HEK293 (cell line): ENCODE measurements around the gene PLCXD1.

ENCODE experiments used
- ATF2 ChIP-seq: fragments of 450-650 bp; formaldehyde crosslinking; IDR thresholded peaks from 2 replicates; pipeline ENCODE4 v1.5.1; 2016; ENCODE audit warnings: missing biosample characterization, missing genetic modification characterization, low read depth
- BCL11B ChIP-seq: fragments of 450-650 bp; formaldehyde crosslinking; IDR thresholded peaks from 2 replicates; pipeline ENCODE4 v1.5.1; 2016; ENCODE audit warnings: low read depth, missing biosample characterization, missing genetic modification characterization
- FEZF1 ChIP-seq: fragments of 450-650 bp; formaldehyde crosslinking; IDR thresholded peaks from 2 replicates; pipeline ENCODE4 v1.5.1; 2016; ENCODE audit warnings: missing biosample characterization, missing genetic modification characterization
- GLI4 ChIP-seq: fragments of 450-650 bp; formaldehyde crosslinking; IDR thresholded peaks from 2 replicates; pipeline ENCODE4 v1.5.1; 2016; ENCODE audit warnings: missing biosample characterization, missing genetic modification characterization
- GLIS2 ChIP-seq: fragments of 450-650 bp; formaldehyde crosslinking; IDR thresholded peaks from 2 replicates; pipeline ENCODE4 v1.5.1; 2016; ENCODE audit warnings: missing biosample characterization, missing genetic modification characterization
- HOXA7 ChIP-seq: sonication (generic); formaldehyde crosslinking; IDR thresholded peaks from 2 replicates; pipeline ENCODE4 v1.8.1; 2022; ENCODE audit warnings: missing genetic modification reagents, borderline replicate concordance
- MEIS1 ChIP-seq: sonication (generic); formaldehyde crosslinking; IDR thresholded peaks from 2 replicates; pipeline ENCODE4 v1.8.1; 2022; ENCODE audit warnings: missing genetic modification reagents, mild to moderate bottlenecking, borderline replicate concordance
- MYNN ChIP-seq: fragments of 450-650 bp; formaldehyde crosslinking; IDR thresholded peaks from 2 replicates; pipeline ENCODE4 v1.5.1; 2016; ENCODE audit warnings: missing biosample characterization, missing genetic modification characterization, borderline replicate concordance
- PBX3 ChIP-seq: sonication (generic); formaldehyde crosslinking; IDR thresholded peaks from 2 replicates; pipeline ENCODE4 v1.8.1; 2022; ENCODE audit warnings: mild to moderate bottlenecking, moderate library complexity, missing genetic modification reagents
- PRDM10 ChIP-seq: fragments of 450-650 bp; formaldehyde crosslinking; IDR thresholded peaks from 2 replicates; pipeline ENCODE4 v1.5.1; 2016; ENCODE audit warnings: missing biosample characterization, missing genetic modification characterization
- SP7 ChIP-seq: fragments of 450-650 bp; formaldehyde crosslinking; IDR thresholded peaks from 2 replicates; pipeline ENCODE4 v1.5.1; 2016; ENCODE audit warnings: missing biosample characterization, missing genetic modification characterization
- ZBTB1 ChIP-seq: fragments of 450-650 bp; formaldehyde crosslinking; IDR thresholded peaks from 2 replicates; pipeline ENCODE4 v1.5.1; 2016; ENCODE audit warnings: missing biosample characterization, missing genetic modification characterization
- ZBTB17 ChIP-seq: fragments of 450-650 bp; formaldehyde crosslinking; IDR thresholded peaks from 2 replicates; pipeline ENCODE4 v1.5.1; 2016; ENCODE audit warnings: missing biosample characterization, missing genetic modification characterization
- ZBTB48 ChIP-seq: fragments of 450-650 bp; formaldehyde crosslinking; IDR thresholded peaks from 2 replicates; pipeline ENCODE4 v1.5.1; 2016; ENCODE audit warnings: missing biosample characterization, missing genetic modification characterization
- ZBTB8A ChIP-seq: fragments of 450-650 bp; formaldehyde crosslinking; IDR thresholded peaks from 2 replicates; pipeline ENCODE4 v1.5.1; 2016; ENCODE audit warnings: missing biosample characterization, missing genetic modification characterization
- ZNF114 ChIP-seq: fragments of 450-650 bp; formaldehyde crosslinking; IDR thresholded peaks from 2 replicates; pipeline ENCODE4 v1.5.0; 2017; ENCODE audit warnings: missing biosample characterization, missing genetic modification characterization
- ZNF132 ChIP-seq: fragments of 450-650 bp; formaldehyde crosslinking; IDR thresholded peaks from 2 replicates; pipeline ENCODE4 v1.5.1; 2017; ENCODE audit warnings: missing biosample characterization, missing genetic modification characterization, borderline replicate concordance
- ZNF16 ChIP-seq: fragments of 450-650 bp; formaldehyde crosslinking; IDR thresholded peaks from 2 replicates; pipeline ENCODE4 v1.5.1; 2016; ENCODE audit warnings: low read depth, missing biosample characterization, missing genetic modification characterization
- ZNF174 ChIP-seq: fragments of 450-650 bp; formaldehyde crosslinking; IDR thresholded peaks from 2 replicates; pipeline ENCODE4 v1.5.0; 2017; ENCODE audit warnings: missing biosample characterization, mild to moderate bottlenecking, missing genetic modification characterization
- ZNF214 ChIP-seq: fragments of 450-650 bp; formaldehyde crosslinking; IDR thresholded peaks from 2 replicates; pipeline ENCODE4 v1.5.1; 2017; ENCODE audit warnings: missing biosample characterization, mild to moderate bottlenecking, missing genetic modification characterization, borderline replicate concordance
- ZNF223 ChIP-seq: fragments of 450-650 bp; formaldehyde crosslinking; IDR thresholded peaks from 2 replicates; pipeline ENCODE4 v1.5.1; 2016; ENCODE audit warnings: missing biosample characterization, missing genetic modification characterization
- ZNF248 ChIP-seq: fragments of 450-650 bp; formaldehyde crosslinking; IDR thresholded peaks from 2 replicates; pipeline ENCODE4 v1.5.1; 2017; ENCODE audit warnings: missing biosample characterization, missing genetic modification characterization
- ZNF302 ChIP-seq: fragments of 450-650 bp; formaldehyde crosslinking; IDR thresholded peaks from 2 replicates; pipeline ENCODE4 v1.5.1; 2016; ENCODE audit warnings: missing biosample characterization, missing genetic modification characterization, low read depth
- ZNF311 ChIP-seq: fragments of 450-650 bp; formaldehyde crosslinking; IDR thresholded peaks from 2 replicates; pipeline ENCODE4 v1.5.1; 2017; ENCODE audit warnings: missing biosample characterization, missing genetic modification characterization, borderline replicate concordance
- ZNF398 ChIP-seq: fragments of 450-650 bp; formaldehyde crosslinking; IDR thresholded peaks from 2 replicates; pipeline ENCODE4 v1.5.1; 2017; ENCODE audit warnings: missing biosample characterization, missing genetic modification characterization
- ZNF404 ChIP-seq: fragments of 450-650 bp; formaldehyde crosslinking; IDR thresholded peaks from 2 replicates; pipeline ENCODE4 v1.5.1; 2017; ENCODE audit warnings: missing biosample characterization, missing genetic modification characterization
- ZNF433 ChIP-seq: fragments of 450-650 bp; formaldehyde crosslinking; IDR thresholded peaks from 2 replicates; pipeline ENCODE4 v1.5.1; 2016; ENCODE audit warnings: missing biosample characterization, missing genetic modification characterization, low read depth
- ZNF529 ChIP-seq: fragments of 450-650 bp; formaldehyde crosslinking; IDR thresholded peaks from 2 replicates; pipeline ENCODE4 v1.5.1; 2017; ENCODE audit warnings: missing genetic modification characterization, missing biosample characterization; ENCODE audit not compliant: insufficient replicate concordance
- ZNF626 ChIP-seq: fragments of 450-650 bp; sonication (Bioruptor Pico); formaldehyde crosslinking; IDR thresholded peaks from 2 replicates; pipeline ENCODE4 v1.5.1; 2018; ENCODE audit warnings: missing biosample characterization, missing genetic modification characterization, inconsistent platforms
- ZNF658 ChIP-seq: fragments of 450-650 bp; formaldehyde crosslinking; IDR thresholded peaks from 2 replicates; pipeline ENCODE4; 2016; ENCODE audit warnings: missing biosample characterization, missing genetic modification characterization
- ZSCAN16 ChIP-seq: fragments of 450-650 bp; formaldehyde crosslinking; IDR thresholded peaks from 2 replicates; pipeline ENCODE4 v1.5.1; 2016; ENCODE audit warnings: missing biosample characterization, missing genetic modification characterization
- ZXDB ChIP-seq: fragments of 450-650 bp; formaldehyde crosslinking; IDR thresholded peaks from 2 replicates; pipeline ENCODE4 v1.5.1; 2016; ENCODE audit warnings: missing biosample characterization, missing genetic modification characterization

The PLCXD1 gene

GRCh38 chrX:283115-283845 lies 2.1 kb downstream of the PLCXD1 start (continued):
- TF ChIP-seq ATF2 (tag by site-specific recombination) (no peak), HOXA7 (CRISPR knock-in tag) (no peak), ZNF398 (tag by site-specific recombination) (no peak), PBX3 (CRISPR knock-in tag) (peak; percentile 77; the same call in 1 of the 2 replicates), ZNF433 (tag by site-specific recombination) (no peak), ZNF16 (tag by site-specific recombination) (no peak), ZBTB48 (tag by site-specific recombination) (peak; percentile 88), ZNF248 (tag by site-specific recombination) (no peak), ZNF174 (tag by site-specific recombination) (no peak), ZNF311 (tag by site-specific recombination) (no peak), MYNN (no peak), ZNF114 (no peak), BCL11B (peak; percentile 76; the same call in 1 of the 2 replicates), FEZF1 (tag by site-specific recombination) (no peak), ZSCAN16 (tag by site-specific recombination) (no peak), ZNF214 (tag by site-specific recombination) (no peak), SP7 (tag by site-specific recombination) (peak; percentile 26; the same call in 1 of the 2 replicates), GLIS2 (tag by site-specific recombination) (peak; percentile 75), ZBTB8A (tag by site-specific recombination) (peak; percentile 41; the same call in 1 of the 2 replicates), GLI4 (tag by site-specific recombination) (no peak), ZNF626 (tag by site-specific recombination) (no peak), ZBTB17 (peak; percentile 77; the same call in 1 of the 2 replicates), ZNF658 (tag by site-specific recombination) (no peak), ZXDB (peak; percentile 92), ZNF302 (no peak), PRDM10 (tag by site-specific recombination) (peak; percentile 75), ZNF223 (tag by site-specific recombination) (no peak), ZNF404 (no peak), ZBTB1 (tag by site-specific recombination) (no peak), ZNF529 (tag by site-specific recombination) (no peak), ZNF132 (tag by site-specific recombination) (no peak), MEIS1 (no peak)
